LNCAP (cell line): ENCODE data around the gene KCNA5.

ENCODE experiments used
- TF ChIP-seq, protein P1 (sequence below): fragments of 450-650 bp; IDR thresholded peaks from 2 replicates; pipeline ENCODE4 v1.5.1; 2017; ENCODE audit warnings: mild to moderate bottlenecking

The KCNA5 gene

DNA sequence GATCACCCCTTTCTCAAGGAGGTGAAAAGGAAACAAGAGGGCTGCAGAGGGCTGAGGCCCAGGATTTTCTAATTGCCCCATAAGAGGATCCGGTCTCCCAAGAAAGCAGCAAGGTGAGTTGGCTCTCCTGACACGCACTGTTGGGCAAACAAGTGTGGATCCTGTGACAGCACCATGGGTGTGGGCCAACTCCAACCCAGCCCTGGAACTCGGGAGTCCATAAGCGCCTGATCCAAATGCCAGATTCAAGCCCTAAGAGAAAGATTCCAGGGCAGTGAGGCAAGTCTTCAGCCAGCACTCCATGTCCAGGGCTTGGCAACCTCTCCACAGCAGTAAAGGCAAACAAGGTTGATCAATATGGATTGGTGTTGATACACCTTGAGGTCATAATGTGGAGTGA, 33.1 kb downstream of the KCNA5 start:
- TF ChIP-seq, protein P1, sequence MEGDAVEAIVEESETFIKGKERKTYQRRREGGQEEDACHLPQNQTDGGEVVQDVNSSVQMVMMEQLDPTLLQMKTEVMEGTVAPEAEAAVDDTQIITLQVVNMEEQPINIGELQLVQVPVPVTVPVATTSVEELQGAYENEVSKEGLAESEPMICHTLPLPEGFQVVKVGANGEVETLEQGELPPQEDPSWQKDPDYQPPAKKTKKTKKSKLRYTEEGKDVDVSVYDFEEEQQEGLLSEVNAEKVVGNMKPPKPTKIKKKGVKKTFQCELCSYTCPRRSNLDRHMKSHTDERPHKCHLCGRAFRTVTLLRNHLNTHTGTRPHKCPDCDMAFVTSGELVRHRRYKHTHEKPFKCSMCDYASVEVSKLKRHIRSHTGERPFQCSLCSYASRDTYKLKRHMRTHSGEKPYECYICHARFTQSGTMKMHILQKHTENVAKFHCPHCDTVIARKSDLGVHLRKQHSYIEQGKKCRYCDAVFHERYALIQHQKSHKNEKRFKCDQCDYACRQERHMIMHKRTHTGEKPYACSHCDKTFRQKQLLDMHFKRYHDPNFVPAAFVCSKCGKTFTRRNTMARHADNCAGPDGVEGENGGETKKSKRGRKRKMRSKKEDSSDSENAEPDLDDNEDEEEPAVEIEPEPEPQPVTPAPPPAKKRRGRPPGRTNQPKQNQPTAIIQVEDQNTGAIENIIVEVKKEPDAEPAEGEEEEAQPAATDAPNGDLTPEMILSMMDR = no peak

DNA sequence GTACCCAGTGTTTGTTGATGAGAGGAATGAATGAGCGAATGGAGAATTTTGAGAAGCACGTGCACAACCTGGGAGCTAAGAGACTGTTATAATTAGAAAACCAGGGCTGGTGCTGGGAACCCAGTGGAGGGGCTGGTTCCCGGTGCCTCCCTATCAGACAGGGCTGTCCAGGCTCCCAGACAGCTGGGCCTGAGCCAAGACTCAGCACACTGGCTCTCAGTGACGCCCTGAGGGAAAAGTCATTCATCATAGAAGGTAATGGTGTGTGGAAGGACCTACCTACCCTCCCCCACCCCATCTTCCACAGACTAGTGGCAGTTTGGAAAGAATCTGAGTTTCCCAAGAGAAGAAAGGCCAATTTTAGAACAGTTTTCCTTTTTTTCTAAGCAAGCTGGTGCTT, 34.7 kb downstream of the KCNA5 start:
- TF ChIP-seq, protein P1 = no peak

GRCh38 chr12:5081016-5081415, 37.3 kb downstream of the KCNA5 start:
- TF ChIP-seq, protein P1 = no peak

DNA sequence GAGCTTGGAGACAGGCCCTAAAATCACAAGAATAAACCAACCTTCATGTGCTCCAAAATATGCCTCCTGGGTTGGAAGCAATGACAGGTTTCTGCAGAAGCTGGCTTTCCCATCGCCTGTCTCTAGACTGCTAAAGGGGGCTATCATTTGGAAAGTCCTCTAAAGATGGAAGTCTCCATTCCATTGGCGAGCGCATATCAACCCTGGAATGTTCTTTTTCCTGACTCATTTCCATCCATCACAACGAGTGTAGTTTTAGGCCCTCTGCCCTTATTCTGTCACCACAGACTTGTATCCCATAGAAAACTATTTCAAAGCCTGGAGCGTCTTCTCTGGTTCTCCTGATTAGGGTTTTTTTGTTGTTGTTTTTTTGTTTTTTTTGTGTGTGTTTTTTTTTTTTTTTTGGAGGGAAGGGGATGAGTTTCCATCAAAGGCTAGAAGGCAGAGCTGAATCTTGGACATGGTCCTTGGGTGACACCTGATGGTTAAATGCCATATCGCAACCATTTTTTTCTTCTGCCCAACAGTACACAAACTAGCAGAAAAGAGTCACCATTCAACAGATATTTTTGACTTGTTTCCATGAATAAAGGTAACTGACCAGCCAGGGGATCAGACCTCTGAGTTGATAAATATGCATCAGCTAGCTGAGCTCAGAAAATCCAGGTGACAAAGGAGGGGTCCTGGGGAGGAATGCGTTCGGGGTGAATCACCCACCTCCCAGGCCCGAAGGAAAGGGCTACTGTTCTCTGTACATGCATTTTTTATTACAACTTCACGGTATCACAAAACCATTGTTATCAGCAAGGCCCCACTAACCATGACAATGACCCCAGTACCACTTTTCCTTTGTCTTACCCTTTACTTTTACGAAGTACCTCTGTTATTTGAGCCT, 40.5 kb downstream of the KCNA5 start:
- TF ChIP-seq, protein P1 = peak; percentile 70

DNA sequence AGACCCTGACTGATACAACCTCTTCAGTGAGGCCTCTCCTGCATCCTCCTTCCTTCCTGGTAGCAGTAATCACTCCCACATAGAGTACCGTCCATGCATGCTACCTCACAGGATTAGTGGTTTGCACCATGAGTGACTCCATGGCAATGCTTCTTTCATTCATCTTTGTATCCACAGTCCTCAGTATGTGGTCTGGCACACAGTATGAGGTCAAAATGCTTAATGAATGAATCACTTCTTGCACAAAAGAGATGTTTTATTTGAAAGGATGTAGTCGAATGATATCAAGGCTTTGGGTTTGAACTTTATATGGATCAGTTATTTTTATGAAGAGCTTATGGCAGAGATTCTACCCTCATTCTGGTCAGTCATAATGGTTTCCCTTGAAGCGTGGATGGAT, 42.2 kb downstream of the KCNA5 start:
- TF ChIP-seq, protein P1 = no peak

DNA sequence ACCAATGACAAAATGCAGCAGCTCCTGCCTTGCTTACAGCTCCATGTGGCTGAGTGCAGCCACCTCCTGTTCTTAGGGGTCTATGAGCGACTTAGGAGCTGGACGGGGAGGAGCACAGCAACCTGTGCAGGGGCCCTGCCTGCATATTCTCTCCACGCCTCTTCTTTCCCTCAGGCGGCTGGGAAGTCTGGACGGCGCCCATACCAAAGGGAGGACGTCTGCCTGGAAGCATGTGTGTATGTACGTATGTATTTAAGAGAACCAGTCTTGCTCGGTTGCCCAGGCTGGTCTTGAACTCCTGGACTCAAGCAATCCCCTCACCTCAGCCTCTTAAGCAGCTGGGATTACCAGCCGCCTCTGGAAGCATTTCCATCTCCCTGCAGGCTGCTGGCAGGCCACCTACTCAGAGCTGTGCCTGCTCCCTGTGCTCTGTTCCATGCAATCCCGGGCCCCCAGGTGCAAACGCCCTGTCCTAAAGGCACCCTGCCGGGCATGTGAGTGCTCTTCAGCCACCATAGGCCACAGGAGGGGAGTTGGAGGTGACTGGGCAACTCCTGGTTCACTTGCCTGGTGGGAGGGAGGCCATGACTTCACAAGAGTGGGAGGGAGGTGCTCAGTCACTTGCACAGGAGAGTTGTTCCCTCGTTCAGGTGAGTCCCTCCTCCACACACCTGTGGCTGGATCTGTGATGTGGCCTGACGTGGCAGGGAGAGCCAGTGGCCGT, 44.3 kb downstream of the KCNA5 start:
- TF ChIP-seq, protein P1 = no peak

GRCh38 chr12:5088586-5089264, 45.0 kb downstream of the KCNA5 start:
- TF ChIP-seq, protein P1 = no peak
